K562 (cell line): ENCODE measurements around the gene GPR35.

Source experiments
- ARID2 ChIP-seq: fragments of 450-650 bp; IDR thresholded peaks from 2 replicates; pipeline ENCODE4 v1.6.1; 2017; ENCODE audit warnings: antibody characterized with exemption, mild to moderate bottlenecking
- FOXK2 ChIP-seq, 2 experiments: fragments of 450-650 bp; IDR thresholded peaks in 1 of 2; conservative IDR thresholded peaks in 1 of 2; 2 replicates each; pipeline ENCODE4 v1.6.1; 2016; ENCODE audit warnings: low read depth in 2 of 2, mild to moderate bottlenecking in 1 of 2
- MTA2 ChIP-seq: fragments of 450-650 bp; IDR thresholded peaks from 2 replicates; pipeline ENCODE4 v1.6.1; 2016; ENCODE audit warnings: low read depth
- MYC ChIP-seq, 2 experiments: fragments of 250-450 bp in 1 of 2; sonication (Bioruptor Pico) in 1 of 2; IDR thresholded peaks; 2 replicates each; pipeline versions ENCODE4 v1.5.1 to v1.6.1; 2012 to 2021; ENCODE audit warnings: low read depth in 2 of 2, borderline replicate concordance in 1 of 2, improper control_type of control experiment in 1 of 2, low read length in 1 of 2, mild to moderate bottlenecking in 1 of 2, moderate library complexity in 1 of 2
- SREBF2 ChIP-seq: sonication (generic); formaldehyde crosslinking; IDR thresholded peaks from 2 replicates; pipeline ENCODE4 v1.4.0; 2020; ENCODE audit warnings: mild to moderate bottlenecking, missing genetic modification reagents
- TSHZ1 ChIP-seq: fragments of 250-450 bp; sonication (Bioruptor Pico); IDR thresholded peaks from 2 replicates; pipeline ENCODE4 v1.4.0; 2020; ENCODE audit warnings: mild to moderate bottlenecking, moderate library complexity
- USF1 ChIP-seq: sonication (generic); formaldehyde crosslinking; IDR thresholded peaks from 2 replicates; pipeline ENCODE4 v1.9.0; 2022; ENCODE audit warnings: mild to moderate bottlenecking, missing genetic modification reagents
- ZBTB26 ChIP-seq: fragments of 450-650 bp; formaldehyde crosslinking; IDR thresholded peaks from 2 replicates; pipeline ENCODE4 v1.4.0; 2022; ENCODE audit warnings: missing genetic modification characterization
- ZNF280B ChIP-seq: fragments of 250-450 bp; sonication (Bioruptor Pico); IDR thresholded peaks from 2 replicates; pipeline ENCODE4 v1.5.1; 2021; ENCODE audit warnings: mild to moderate bottlenecking

- TF ChIP-seq SREBF2 (CRISPR knock-in tag) (no peak), ZNF280B (CRISPR knock-in tag) (no peak), USF1 (CRISPR knock-in tag) (no peak), MTA2 (no peak), FOXK2 (conservative IDR thresholded peaks at IDR 0.05 in 1 of 2, IDR thresholded peaks at IDR 0.05 in 1 of 2; ENCODE audit: low read depth in 2 of 2) (no peak), TSHZ1 (no peak), ARID2 (no peak), MYC (IDR thresholded peaks at IDR 0.05; ENCODE audit: low read depth, low read length) (no peak), MYC (CRISPR knock-in tag; IDR thresholded peaks at IDR 0.05; ENCODE audit: borderline replicate concordance, low read depth) (no peak), ZBTB26 (no peak)
These were observed 39.5 kb upstream of the GPR35 start for GRCh38 chr2:240585681-240586197.
